CD4-positive, CD25-positive, alpha-beta regulatory T cell (primary cell): ENCODE results near the gene B3GNT4. TPM values are rescaled to one million over a fixed set of nuclear protein-coding genes. Genes with fewer than 3 reads are reported as not detected.

Source experiments
- ATAC-seq, 2 donors: fragments of 150-1000 bp; cut with Tn5 transposase; one replicate each; pipeline ENCODE4 v1.10.0; 2021; ENCODE audit warnings: low read depth in 2 of 2, moderate number of reproducible peaks in 2 of 2, moderate library complexity in 1 of 2
- DNase-seq, 3 donors: peaks; one replicate each; pipeline versions ENCODE4 v3.0.0 to v3.0.0-alpha.2; 2012 to 2022; ENCODE audit warnings: mixed read lengths in 1 of 3
- H3K27ac ChIP-seq: one replicate; pipeline ENCODE4 v1.7.0; 2013; ENCODE audit warnings: mild to moderate bottlenecking, low read length; ENCODE audit not compliant: insufficient read depth, poor library complexity, severe bottlenecking
- H3K27me3 ChIP-seq: one replicate; pipeline ENCODE4 v1.7.0; 2013; ENCODE audit warnings: low read length; ENCODE audit not compliant: control insufficient read depth, insufficient read depth
- H3K36me3 ChIP-seq: one replicate; pipeline ENCODE4 v1.7.0; 2013; ENCODE audit warnings: mild to moderate bottlenecking, low read length, moderate library complexity; ENCODE audit not compliant: control insufficient read depth, insufficient read depth
- H3K4me1 ChIP-seq: 2 replicates; pipeline ENCODE4 v1.7.0; 2013; ENCODE audit warnings: mild to moderate bottlenecking, low read length; ENCODE audit not compliant: insufficient read depth, control insufficient read depth, poor library complexity, severe bottlenecking
- H3K4me3 ChIP-seq: one replicate; pipeline ENCODE4 v1.7.0; 2013; ENCODE audit warnings: low read depth, mild to moderate bottlenecking, low read length, moderate library complexity
- H3K9me3 ChIP-seq, 2 experiments: 1 replicate in 1 of 2; 2 replicates in 1 of 2; pipeline ENCODE4 v1.7.0; 2013; ENCODE audit warnings: low read length in 2 of 2, mild to moderate bottlenecking in 1 of 2, moderate library complexity in 1 of 2; ENCODE audit not compliant: control insufficient read depth in 2 of 2
- H3K27ac Mint-ChIP-seq, 3 donors: one replicate each; pipeline ENCODE4 v1.8.0; 2020 to 2022; ENCODE audit warnings: mild to moderate bottlenecking in 3 of 3, mixed read lengths in 3 of 3, moderate library complexity in 2 of 3
- H3K27me3 Mint-ChIP-seq: one replicate; pipeline ENCODE4 v1.8.0; 2022; ENCODE audit warnings: mild to moderate bottlenecking, mixed read lengths
- H3K36me3 Mint-ChIP-seq: one replicate; pipeline ENCODE4 v1.8.0; 2020; ENCODE audit warnings: mixed read lengths
- H3K4me1 Mint-ChIP-seq, 4 donors: one replicate each; pipeline ENCODE4 v1.8.0; 2020 to 2022; ENCODE audit warnings: mixed read lengths in 4 of 4, mild to moderate bottlenecking in 1 of 4
- H3K4me3 Mint-ChIP-seq, 4 donors: one replicate each; pipeline ENCODE4 v1.8.0; 2020 to 2022; ENCODE audit warnings: mild to moderate bottlenecking in 4 of 4, mixed read lengths in 4 of 4, moderate library complexity in 3 of 4
- H3K9me3 Mint-ChIP-seq, 7 donors: one replicate each; pipeline ENCODE4 v1.8.0; 2020 to 2022; ENCODE audit warnings: mixed read lengths in 7 of 7, mild to moderate bottlenecking in 3 of 7, moderate library complexity in 2 of 7
- polyA plus RNA-seq, 4 donors: library from polyadenylated mRNA; unstranded; fragments of 300-500 nt; fragmentation: Illumina TruSeq; gene quantifications; one replicate each; pipeline ENCODE4 v1.2.3, GENCODE V29; 2021
- total RNA-seq: library from RNA; stranded (reverse); gene quantifications from one replicate; pipeline ENCODE4 v1.2.3, GENCODE V29; 2022

The B3GNT4 gene
- total and polyA plus RNA-seq, 5 donors from 2014 or later = 0.10 to 0.27 (median 0.17) TPM; not detected in 1

DNA sequence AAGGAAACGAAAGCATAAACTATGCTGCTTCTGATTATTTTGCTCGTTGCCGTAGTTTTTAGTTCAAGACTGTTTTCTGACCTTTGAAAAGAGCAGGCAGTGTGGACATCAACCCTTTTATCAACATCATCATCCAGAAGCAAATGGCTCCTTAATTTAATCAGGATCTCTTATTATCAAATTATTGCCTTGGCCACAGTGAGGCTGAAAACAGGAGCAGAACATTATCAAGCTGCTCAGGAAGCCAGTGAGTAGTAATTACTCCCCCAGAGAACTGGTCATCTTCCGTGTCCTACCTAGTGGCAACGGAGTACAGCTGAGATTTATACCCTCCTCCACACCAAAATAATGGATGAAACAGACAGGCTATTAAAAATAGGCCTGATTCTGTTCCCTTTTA lies 24.6 kb downstream of the B3GNT4 start:
- no peak for DNase-seq
- no peak for ATAC-seq
- peaks cover 51% of the 10 kb centered on the region for H3K36me3 ChIP-seq
- H3K4me3 Mint-ChIP-seq = peak overlapping the region; percentile 51 to 97 (median 70)
- no peaks in the 10 kb centered on the region for H3K27me3 Mint-ChIP-seq
- peaks cover 16 to 35% (median 26%) of the 10 kb centered on the region in 4 donors for H3K4me1 Mint-ChIP-seq
- no peak overlapping the region for H3K27ac ChIP-seq
- H3K36me3 Mint-ChIP-seq = peaks cover 19% of the 10 kb centered on the region
- H3K4me1 ChIP-seq = peaks cover 25% of the 10 kb centered on the region
- no peaks in the 10 kb centered on the region for H3K9me3 Mint-ChIP-seq
- H3K4me3 ChIP-seq = peak overlapping the region; percentile 9
- H3K27me3 ChIP-seq = no peaks in the 10 kb centered on the region
- H3K27ac Mint-ChIP-seq = no peak overlapping the region
- no peaks in the 10 kb centered on the region for H3K9me3 ChIP-seq

GRCh38 chr12:122230798-122231197 lies 27.3 kb downstream of the B3GNT4 start:
- H3K27me3 ChIP-seq = no peaks in the 10 kb centered on the region
- ATAC-seq (no peak), DNase-seq (no peak)
- peaks cover 31% of the 10 kb centered on the region for H3K36me3 Mint-ChIP-seq
- no peak overlapping the region for H3K4me3 Mint-ChIP-seq
- H3K4me1 ChIP-seq = peaks cover 11% of the 10 kb centered on the region
- H3K27ac ChIP-seq = no peak overlapping the region
- peaks cover 63% of the 10 kb centered on the region for H3K36me3 ChIP-seq
- H3K27ac Mint-ChIP-seq = no peak overlapping the region
- peaks cover 8 to 18% (median 12%) of the 10 kb centered on the region in 4 donors for H3K4me1 Mint-ChIP-seq
- no peaks in the 10 kb centered on the region for H3K27me3 Mint-ChIP-seq
- H3K4me3 ChIP-seq = no peak overlapping the region
- H3K9me3 Mint-ChIP-seq = no peaks in the 10 kb centered on the region
- H3K9me3 ChIP-seq = no peaks in the 10 kb centered on the region

DNA sequence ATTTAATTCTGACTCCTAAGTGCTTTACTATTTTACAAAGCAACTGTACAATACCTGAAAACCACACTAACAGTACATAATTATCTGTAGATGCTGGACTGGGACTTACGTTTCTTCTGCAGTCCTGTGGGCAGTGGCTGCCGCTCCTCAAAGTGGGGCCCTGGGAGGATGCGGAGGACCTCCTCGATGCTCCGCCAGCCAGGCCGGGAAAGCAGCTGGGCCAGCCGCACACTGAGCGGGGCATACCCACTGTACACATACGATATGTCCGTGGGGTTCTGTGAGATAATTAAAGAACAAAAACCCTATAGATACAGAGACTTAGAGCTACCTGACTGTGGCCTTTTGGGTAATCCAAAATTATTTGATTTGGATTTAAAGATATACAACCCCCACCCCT lies 29.2 kb downstream of the B3GNT4 start:
- peaks cover 75% of the 10 kb centered on the region for H3K36me3 ChIP-seq
- H3K27me3 ChIP-seq = no peaks in the 10 kb centered on the region
- no peak overlapping the region for H3K4me3 ChIP-seq

DNA sequence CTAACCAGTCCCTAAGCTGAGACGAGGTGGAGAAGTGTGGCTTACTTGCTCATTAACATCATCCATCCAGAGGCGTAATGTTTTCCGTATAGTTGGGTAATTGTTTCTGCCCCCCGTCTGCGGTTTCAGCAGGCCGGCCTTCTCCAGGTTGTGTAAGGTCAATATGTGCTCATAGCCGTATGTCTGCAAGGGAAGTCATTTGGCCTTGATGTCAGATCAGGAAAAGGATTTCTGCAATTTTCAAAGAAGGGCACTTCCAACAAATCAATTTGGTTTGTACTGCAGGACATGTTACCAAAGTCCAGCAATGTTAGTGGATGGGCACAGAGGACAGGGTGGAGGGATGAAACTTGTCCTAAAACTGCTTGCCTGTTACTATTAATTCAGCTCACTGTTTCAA lies 32.2 kb downstream of the B3GNT4 start:
- Histone ChIP-seq H3K27ac (no peak overlapping the region), H3K36me3 (peaks cover 87% of the 10 kb centered on the region), H3K4me1 (no peaks in the 10 kb centered on the region), H3K9me3 (no peaks in the 10 kb centered on the region), H3K4me3 (no peak overlapping the region), H3K27me3 (no peaks in the 10 kb centered on the region)
- peaks cover 55% of the 10 kb centered on the region for H3K36me3 Mint-ChIP-seq
- no peak for DNase-seq
- no peak for ATAC-seq
- H3K9me3 Mint-ChIP-seq = no peaks in the 10 kb centered on the region
- H3K4me3 Mint-ChIP-seq = peak overlapping the region in 1 of 4 donors; percentile 32
- peaks cover 2 to 9% (median 4%) of the 10 kb centered on the region in 4 donors for H3K4me1 Mint-ChIP-seq
- peak overlapping the region in 1 of 3 donors; percentile 14 for H3K27ac Mint-ChIP-seq
- H3K27me3 Mint-ChIP-seq = no peaks in the 10 kb centered on the region

More for the DNA sequence above, 29.2 kb downstream of the B3GNT4 start:
- no peaks in the 10 kb centered on the region for H3K4me1 ChIP-seq
- H3K4me1 Mint-ChIP-seq = peaks cover 2 to 6% (median 5%) of the 10 kb centered on the region in 4 donors
- no peaks in the 10 kb centered on the region for H3K27me3 Mint-ChIP-seq
- no peak overlapping the region for H3K27ac ChIP-seq
- H3K9me3 ChIP-seq = no peaks in the 10 kb centered on the region
- H3K9me3 Mint-ChIP-seq = no peaks in the 10 kb centered on the region
- no peak for DNase-seq
- H3K4me3 Mint-ChIP-seq = no peak overlapping the region
- ATAC-seq = no peak
- H3K36me3 Mint-ChIP-seq = peaks cover 35% of the 10 kb centered on the region
- H3K27ac Mint-ChIP-seq = peak overlapping the region in 1 of 3 donors; percentile 83

- Mint-ChIP-seq H3K36me3 (peaks cover 42% of the 10 kb centered on the region), H3K9me3 (no peaks in the 10 kb centered on the region), H3K4me3 (no peak overlapping the region), H3K4me1 (peaks cover 0 to 24% (median 10%) of the 10 kb centered on the region in 4 donors), H3K27me3 (no peaks in the 10 kb centered on the region), H3K27ac (peak overlapping the region in 1 of 3 donors; percentile 53)
- no peak for DNase-seq
- Histone ChIP-seq H3K36me3 (peaks cover 64% of the 10 kb centered on the region), H3K4me1 (peaks cover 17% of the 10 kb centered on the region), H3K27me3 (no peaks in the 10 kb centered on the region), H3K4me3 (no peak overlapping the region), H3K9me3 (no peaks in the 10 kb centered on the region), H3K27ac (no peak overlapping the region)
- ATAC-seq = no peak
Observed at GRCh38 chr12:122238861-122239260, 35.4 kb downstream of the B3GNT4 start.

DNA sequence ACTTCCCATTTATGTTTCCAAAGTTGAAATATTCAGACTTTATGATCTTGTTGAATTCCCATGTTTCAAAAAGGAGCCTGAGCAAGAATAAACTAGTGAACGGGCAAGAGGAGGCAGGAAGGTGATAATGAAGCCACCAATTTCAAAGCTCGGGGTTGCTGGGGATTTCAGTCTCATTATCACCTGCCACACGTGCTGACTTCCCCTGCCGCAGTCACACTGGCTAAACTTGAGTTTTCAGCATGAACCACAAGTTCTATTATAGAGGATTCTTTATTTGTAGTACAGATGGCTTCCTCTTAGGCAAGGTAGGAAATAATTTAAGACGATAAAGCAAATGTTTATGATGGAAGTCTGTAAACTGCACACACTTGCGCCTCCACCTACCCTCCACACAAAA lies 40.5 kb downstream of the B3GNT4 start:
- Histone ChIP-seq H3K36me3 (peaks cover 33% of the 10 kb centered on the region), H3K27ac (peak overlapping the region; percentile 83), H3K4me1 (peaks cover 34% of the 10 kb centered on the region), H3K27me3 (no peaks in the 10 kb centered on the region), H3K4me3 (peak overlapping the region; percentile 92), H3K9me3 (no peaks in the 10 kb centered on the region)
- no peak for ATAC-seq
- DNase-seq = peak in 2 of 3 donors; percentile 22 to 27
- Mint-ChIP-seq H3K9me3 (no peaks in the 10 kb centered on the region), H3K27me3 (no peaks in the 10 kb centered on the region), H3K27ac (peak overlapping the region; percentile 54 to 96 (median 95)), H3K4me3 (peak overlapping the region; percentile 85 to 94 (median 92)), H3K36me3 (peaks cover 29% of the 10 kb centered on the region), H3K4me1 (peaks cover 8 to 49% (median 31%) of the 10 kb centered on the region in 4 donors)

DNA sequence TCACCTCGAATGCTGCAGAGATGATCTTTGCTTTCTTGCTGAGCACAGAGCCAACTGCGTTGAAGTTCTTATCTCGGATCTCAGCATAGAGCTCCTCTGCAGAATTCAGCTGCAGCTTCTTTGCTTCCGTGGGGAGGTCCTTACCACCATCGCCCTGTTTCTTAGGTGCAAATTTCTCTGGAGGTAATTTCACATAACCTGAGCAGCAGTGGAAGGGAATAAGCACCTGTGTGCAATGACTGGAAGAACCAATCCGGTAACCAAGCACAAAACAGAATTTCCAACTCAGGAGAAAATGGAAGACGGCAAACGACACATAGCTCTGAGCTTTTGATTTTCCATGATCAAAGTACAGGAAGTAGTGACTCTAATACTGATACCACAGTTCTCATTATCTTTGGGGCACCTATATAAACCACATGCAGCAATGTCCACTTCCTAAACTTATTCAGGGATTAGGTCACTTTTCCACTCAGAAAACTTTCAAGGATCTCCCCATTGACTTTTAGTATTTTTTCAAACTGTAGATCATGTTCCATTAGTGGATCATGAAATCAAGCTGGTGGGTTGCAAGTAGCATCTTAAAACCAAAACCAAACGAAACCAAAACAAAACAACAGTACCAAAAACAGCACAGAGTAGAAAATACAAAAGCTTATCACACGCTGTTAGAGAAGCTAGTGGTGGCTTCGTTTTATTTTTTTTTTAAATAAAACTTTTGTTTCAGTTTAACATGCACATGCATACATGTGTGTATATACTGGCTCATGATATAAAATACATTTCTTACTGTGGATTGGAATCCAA lies 41.3 kb downstream of the B3GNT4 start:
- Histone ChIP-seq H3K27me3 (no peaks in the 10 kb centered on the region), H3K27ac (peak overlapping the region; percentile 83), H3K36me3 (peaks cover 31% of the 10 kb centered on the region), H3K4me1 (peaks cover 34% of the 10 kb centered on the region), H3K4me3 (peak overlapping the region; percentile 92), H3K9me3 (no peaks in the 10 kb centered on the region)
- Mint-ChIP-seq H3K27ac (peak overlapping the region; percentile 54 to 96 (median 95)), H3K27me3 (no peaks in the 10 kb centered on the region), H3K36me3 (peaks cover 32% of the 10 kb centered on the region), H3K9me3 (no peaks in the 10 kb centered on the region), H3K4me3 (peak overlapping the region; percentile 85 to 94 (median 92)), H3K4me1 (peaks cover 8 to 49% (median 33%) of the 10 kb centered on the region in 4 donors)
- ATAC-seq (peak; percentile 72 to 75), DNase-seq (peak in 2 of 3 donors; percentile 48 to 69)
